Progenitor cell of endocrine pancreas (in vitro differentiated cells): ENCODE measurements around the gene SREBF2. TPM values are rescaled to one million over a fixed set of nuclear protein-coding genes. Genes with fewer than 3 reads are reported as not detected.

Source experiments
- DNase-seq: peaks from one replicate; pipeline ENCODE4 v3.0.0; 2021; ENCODE audit warnings: low spot score; ENCODE audit not compliant: unreplicated experiment
- H3K27ac Mint-ChIP-seq: 2 replicates; pipeline ENCODE4 v1.8.0; 2021; ENCODE audit warnings: mild to moderate bottlenecking, moderate library complexity, mixed read lengths
- H3K27me3 Mint-ChIP-seq: 2 replicates; pipeline ENCODE4 v1.8.0; 2021; ENCODE audit warnings: mixed read lengths
- H3K36me3 Mint-ChIP-seq: 2 replicates; pipeline ENCODE4 v1.8.0; 2022; ENCODE audit warnings: mixed read lengths; ENCODE audit not compliant: insufficient read depth
- H3K4me1 Mint-ChIP-seq: 2 replicates; pipeline ENCODE4 v1.8.0; 2021; ENCODE audit warnings: low read depth, mixed read lengths
- H3K4me3 Mint-ChIP-seq: 2 replicates; pipeline ENCODE4 v1.8.0; 2021; ENCODE audit warnings: low read depth, mild to moderate bottlenecking, moderate library complexity, mixed read lengths
- H3K9me3 Mint-ChIP-seq: 2 replicates; pipeline ENCODE4 v1.8.0; 2021; ENCODE audit warnings: low read depth, mixed read lengths
- CTCF ChIP-seq: fragments of 200-600 bp; sonication (generic); IDR thresholded peaks from one replicate; pipeline ENCODE4 v1.5.0; 2021; ENCODE audit warnings: antibody characterized with exemption, mild to moderate bottlenecking; ENCODE audit not compliant: unreplicated experiment
- total RNA-seq: library from RNA; stranded (reverse); gene quantifications from 2 replicates; pipeline ENCODE4 v1.2.1, GENCODE V29; 2021

SREBF2 gene
- total RNA-seq, 1 donor from 2014 or later: 156 TPM

GRCh38 chr22:41810022-41810421 is 22.9 kb upstream of the SREBF2 start:
- H3K4me3 Mint-ChIP-seq: no peak overlapping the region
- no peak overlapping the region for H3K27ac Mint-ChIP-seq
- H3K27me3 Mint-ChIP-seq: no peaks in the 10 kb centered on the region
- DNase-seq: no peak
- no peak for TF ChIP-seq CTCF
- no peaks in the 10 kb centered on the region for H3K9me3 Mint-ChIP-seq
- H3K4me1 Mint-ChIP-seq: no peaks in the 10 kb centered on the region
- H3K36me3 Mint-ChIP-seq: peaks cover 5% of the 10 kb centered on the region

- H3K9me3 Mint-ChIP-seq: no peaks in the 10 kb centered on the region
- no peaks in the 10 kb centered on the region for H3K4me1 Mint-ChIP-seq
- no peak for DNase-seq
- no peak for TF ChIP-seq CTCF
- no peak overlapping the region for H3K27ac Mint-ChIP-seq
- H3K4me3 Mint-ChIP-seq: no peak overlapping the region
- peaks cover 5% of the 10 kb centered on the region for H3K36me3 Mint-ChIP-seq
- H3K27me3 Mint-ChIP-seq: no peaks in the 10 kb centered on the region
These were observed 19.9 kb upstream of the SREBF2 start for GRCh38 chr22:41812805-41813545.

GRCh38 chr22:41813726-41814410 is 19.0 kb upstream of the SREBF2 start:
- H3K4me3 Mint-ChIP-seq: no peak overlapping the region
- peaks cover 5% of the 10 kb centered on the region for H3K36me3 Mint-ChIP-seq
- no peaks in the 10 kb centered on the region for H3K4me1 Mint-ChIP-seq
- no peak for TF ChIP-seq CTCF
- H3K9me3 Mint-ChIP-seq: no peaks in the 10 kb centered on the region
- H3K27me3 Mint-ChIP-seq: no peaks in the 10 kb centered on the region
- no peak for DNase-seq
- no peak overlapping the region for H3K27ac Mint-ChIP-seq

- Mint-ChIP-seq H3K36me3 (peaks cover 2% of the 10 kb centered on the region), H3K4me1 (no peaks in the 10 kb centered on the region), H3K9me3 (no peaks in the 10 kb centered on the region), H3K4me3 (no peak overlapping the region), H3K27me3 (no peaks in the 10 kb centered on the region), H3K27ac (no peak overlapping the region)
- DNase-seq: no peak
- TF ChIP-seq CTCF: no peak
These were observed 17.2 kb upstream of the SREBF2 start for GRCh38 chr22:41815716-41816115.

- Mint-ChIP-seq H3K36me3 (peaks cover 2% of the 10 kb centered on the region), H3K9me3 (no peaks in the 10 kb centered on the region), H3K4me1 (no peaks in the 10 kb centered on the region), H3K4me3 (no peak overlapping the region), H3K27me3 (no peaks in the 10 kb centered on the region), H3K27ac (no peak overlapping the region)
- DNase-seq: no peak
- no peak for TF ChIP-seq CTCF
These were observed 16.7 kb upstream of the SREBF2 start for GRCh38 chr22:41816241-41816640.
